Lower leg skin (tissue), 3 donors: Measurements from ENCODE around the gene RBM33.

Experiments used
- POLR2A ChIP-seq, 2 donors: fragments of 450-650 bp; IDR thresholded peaks; one replicate each; pipeline ENCODE4 v1.6.1; 2016 to 2017; ENCODE audit warnings: antibody characterized with exemption in 2 of 2, mild to moderate bottlenecking in 1 of 2, moderate library complexity in 1 of 2
- TF ChIP-seq, protein P1 (sequence below), 3 donors: fragments of 450-650 bp; IDR thresholded peaks; one replicate each; pipeline ENCODE4 v1.5.1; 2016; ENCODE audit warnings: antibody characterized with exemption in 3 of 3, mild to moderate bottlenecking in 3 of 3, moderate library complexity in 2 of 3

DNA sequence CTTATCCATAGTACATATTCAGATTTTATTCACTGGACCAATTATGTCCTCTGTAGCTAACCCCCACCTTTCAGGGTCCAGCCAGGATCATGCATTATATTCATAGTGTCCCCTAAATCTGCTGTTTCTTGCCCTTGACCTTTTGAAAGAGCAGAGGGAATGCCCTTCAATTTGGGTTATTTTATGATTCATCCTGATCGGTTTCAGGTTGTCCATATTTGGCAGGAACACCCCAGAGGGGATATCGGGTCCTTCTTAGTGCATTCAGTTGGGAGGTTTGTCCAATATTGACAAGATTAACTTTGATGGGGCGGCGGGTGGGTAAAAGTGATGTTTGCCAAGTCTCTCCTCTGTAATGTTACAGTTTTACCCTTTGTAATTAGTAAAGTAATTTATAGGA lies 106.9 kb downstream of the RBM33 start:
- TF ChIP-seq, protein P1, sequence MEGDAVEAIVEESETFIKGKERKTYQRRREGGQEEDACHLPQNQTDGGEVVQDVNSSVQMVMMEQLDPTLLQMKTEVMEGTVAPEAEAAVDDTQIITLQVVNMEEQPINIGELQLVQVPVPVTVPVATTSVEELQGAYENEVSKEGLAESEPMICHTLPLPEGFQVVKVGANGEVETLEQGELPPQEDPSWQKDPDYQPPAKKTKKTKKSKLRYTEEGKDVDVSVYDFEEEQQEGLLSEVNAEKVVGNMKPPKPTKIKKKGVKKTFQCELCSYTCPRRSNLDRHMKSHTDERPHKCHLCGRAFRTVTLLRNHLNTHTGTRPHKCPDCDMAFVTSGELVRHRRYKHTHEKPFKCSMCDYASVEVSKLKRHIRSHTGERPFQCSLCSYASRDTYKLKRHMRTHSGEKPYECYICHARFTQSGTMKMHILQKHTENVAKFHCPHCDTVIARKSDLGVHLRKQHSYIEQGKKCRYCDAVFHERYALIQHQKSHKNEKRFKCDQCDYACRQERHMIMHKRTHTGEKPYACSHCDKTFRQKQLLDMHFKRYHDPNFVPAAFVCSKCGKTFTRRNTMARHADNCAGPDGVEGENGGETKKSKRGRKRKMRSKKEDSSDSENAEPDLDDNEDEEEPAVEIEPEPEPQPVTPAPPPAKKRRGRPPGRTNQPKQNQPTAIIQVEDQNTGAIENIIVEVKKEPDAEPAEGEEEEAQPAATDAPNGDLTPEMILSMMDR (IDR thresholded peaks at IDR 0.05): no peak
- TF ChIP-seq POLR2A (IDR thresholded peaks at IDR 0.05): no peak
